Umbilical cord (tissue), 2 donors: ENCODE results near the gene ZNG1A. TPM values are rescaled to one million over a fixed set of nuclear protein-coding genes. Genes with fewer than 3 reads are reported as not detected.
"Not testable (repeated sequence)": the region's sequence is repeated elsewhere in the genome, so short reads cannot be mapped to it uniquely, and the experiment has no call there.

Experiments used
- DNase-seq: peaks from one replicate; pipeline ENCODE4 v3.0.0-alpha.2; 2015; ENCODE audit warnings: low spot score
- total RNA-seq: library from RNA; depleted of rRNA; stranded (reverse); fragments of >200 nt; gene quantifications from one replicate; pipeline ENCODE4 v1.2.3, GENCODE V29; 2014; ENCODE audit warnings: low replicate concordance; ENCODE audit not compliant: insufficient read depth

ZNG1A gene
- total RNA-seq, 1 donor from 2014 or later: 99.0 TPM

- not testable (repeated sequence) for DNase-seq
These were observed 80.1 kb downstream of the ZNG1A start for GRCh38 chr9:98775-99174.

- peak; percentile 34 for DNase-seq
These were observed 83.9 kb downstream of the ZNG1A start for GRCh38 chr9:94992-95391.

- DNase-seq: peak; percentile 17
These were observed 84.5 kb downstream of the ZNG1A start for GRCh38 chr9:94323-94722.

GRCh38 chr9:93909-94308, 84.9 kb downstream of the ZNG1A start:
- not testable (repeated sequence) for DNase-seq

GRCh38 chr9:90851-91250, 88.0 kb downstream of the ZNG1A start:
- not testable (repeated sequence) for DNase-seq

GRCh38 chr9:88396-89037, 90.3 kb downstream of the ZNG1A start:
- not testable (repeated sequence) for DNase-seq

GRCh38 chr9:87860-88259, 91.0 kb downstream of the ZNG1A start:
- not testable (repeated sequence) for DNase-seq

- not testable (repeated sequence) for DNase-seq
These were observed 91.8 kb downstream of the ZNG1A start for GRCh38 chr9:87105-87504.

- not testable (repeated sequence) for DNase-seq
These were observed 92.2 kb downstream of the ZNG1A start for GRCh38 chr9:86697-87096.

- DNase-seq: not testable (repeated sequence)
These were observed 95.7 kb downstream of the ZNG1A start for GRCh38 chr9:82932-83689.

GRCh38 chr9:78333-78732, 100.5 kb downstream of the ZNG1A start:
- not testable (repeated sequence) for DNase-seq

GRCh38 chr9:76389-76788, 102.5 kb downstream of the ZNG1A start:
- DNase-seq: not testable (repeated sequence)

- DNase-seq: not testable (repeated sequence)
These were observed 104.8 kb downstream of the ZNG1A start for GRCh38 chr9:73900-74525.

- peak; percentile 22 for DNase-seq
These were observed 105.6 kb downstream of the ZNG1A start for GRCh38 chr9:73076-73899.

Other genes starting within 250 kb of the ZNG1A start
- gene WASHC1, start 149.6 kb downstream of the ZNG1A start, total RNA-seq: 4.1 TPM
- 3.4 TPM for gene FOXD4, start 60.6 kb downstream of the ZNG1A start, total RNA-seq
- 8.7 TPM for gene DOCK8, start 35.8 kb upstream of the ZNG1A start, total RNA-seq